Peyer's patch (tissue), 4 donors: Measurements from ENCODE around the gene NAV2.

ENCODE experiments used
- POLR2A ChIP-seq, 2 donors: fragments of 450-650 bp; IDR thresholded peaks; one replicate each; pipeline ENCODE4 v1.5.1; 2017; ENCODE audit warnings: antibody characterized with exemption in 2 of 2, mild to moderate bottlenecking in 2 of 2, moderate library complexity in 2 of 2
- TF ChIP-seq, protein P1 (sequence below), 6 experiments: fragments of 450-650 bp in 4 of 6; fragments of 200-600 bp in 2 of 6; sonication (generic) in 1 of 6; IDR thresholded peaks; one replicate each; pipeline ENCODE4 v1.5.1; 2017 to 2019; ENCODE audit warnings: antibody characterized with exemption in 6 of 6, mild to moderate bottlenecking in 3 of 6, moderate library complexity in 1 of 6

DNA sequence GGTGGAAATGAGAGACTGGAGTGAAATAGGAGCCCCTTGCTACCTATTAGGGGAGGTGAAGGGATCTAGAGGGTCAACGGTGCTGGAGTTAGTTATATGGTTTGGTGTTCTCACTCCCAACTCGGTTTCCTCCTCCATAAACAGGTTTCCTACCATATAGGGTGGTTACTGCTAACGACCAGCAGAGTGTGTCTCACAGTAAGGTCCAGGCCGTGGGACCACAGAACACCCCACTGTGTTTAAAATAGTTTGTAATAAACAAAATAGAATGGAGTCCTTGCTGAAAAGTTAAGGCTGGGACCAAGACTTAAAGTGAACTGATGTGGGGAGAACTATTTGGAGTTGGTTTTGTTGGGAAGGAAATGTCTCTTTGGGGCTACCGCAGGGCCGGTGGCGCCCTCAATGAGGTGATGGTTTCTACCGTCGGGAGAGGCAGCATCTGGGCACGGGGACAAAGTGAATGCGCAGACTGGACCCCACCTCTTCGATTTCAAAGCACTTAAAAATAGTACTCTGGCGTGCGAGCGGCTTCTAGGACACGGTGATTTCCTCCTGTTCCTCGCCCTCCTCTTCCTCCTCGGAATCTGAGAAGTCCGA is 443.1 kb downstream of the NAV2 start:
- TF ChIP-seq POLR2A (IDR thresholded peaks at IDR 0.05), result no peak
- TF ChIP-seq, protein P1, sequence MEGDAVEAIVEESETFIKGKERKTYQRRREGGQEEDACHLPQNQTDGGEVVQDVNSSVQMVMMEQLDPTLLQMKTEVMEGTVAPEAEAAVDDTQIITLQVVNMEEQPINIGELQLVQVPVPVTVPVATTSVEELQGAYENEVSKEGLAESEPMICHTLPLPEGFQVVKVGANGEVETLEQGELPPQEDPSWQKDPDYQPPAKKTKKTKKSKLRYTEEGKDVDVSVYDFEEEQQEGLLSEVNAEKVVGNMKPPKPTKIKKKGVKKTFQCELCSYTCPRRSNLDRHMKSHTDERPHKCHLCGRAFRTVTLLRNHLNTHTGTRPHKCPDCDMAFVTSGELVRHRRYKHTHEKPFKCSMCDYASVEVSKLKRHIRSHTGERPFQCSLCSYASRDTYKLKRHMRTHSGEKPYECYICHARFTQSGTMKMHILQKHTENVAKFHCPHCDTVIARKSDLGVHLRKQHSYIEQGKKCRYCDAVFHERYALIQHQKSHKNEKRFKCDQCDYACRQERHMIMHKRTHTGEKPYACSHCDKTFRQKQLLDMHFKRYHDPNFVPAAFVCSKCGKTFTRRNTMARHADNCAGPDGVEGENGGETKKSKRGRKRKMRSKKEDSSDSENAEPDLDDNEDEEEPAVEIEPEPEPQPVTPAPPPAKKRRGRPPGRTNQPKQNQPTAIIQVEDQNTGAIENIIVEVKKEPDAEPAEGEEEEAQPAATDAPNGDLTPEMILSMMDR (IDR thresholded peaks at IDR 0.05), result no peak
